Skeletal muscle cell (primary cell): Measurements from ENCODE around the gene HIKESHI.
"Not testable (repeated sequence)": the region's sequence is repeated elsewhere in the genome, so short reads cannot be mapped to it uniquely, and the experiment has no call there.

Experiments
- DNase-seq: peaks from one replicate; pipeline ENCODE4 v3.0.0-alpha.2; 2010; ENCODE audit warnings: low read depth
- H3K4me3 ChIP-seq: 2 replicates; pipeline ENCODE4 v1.5.1; 2011; ENCODE audit warnings: low read depth, mild to moderate bottlenecking, control low read depth, low read length, moderate library complexity

The HIKESHI gene

DNA sequence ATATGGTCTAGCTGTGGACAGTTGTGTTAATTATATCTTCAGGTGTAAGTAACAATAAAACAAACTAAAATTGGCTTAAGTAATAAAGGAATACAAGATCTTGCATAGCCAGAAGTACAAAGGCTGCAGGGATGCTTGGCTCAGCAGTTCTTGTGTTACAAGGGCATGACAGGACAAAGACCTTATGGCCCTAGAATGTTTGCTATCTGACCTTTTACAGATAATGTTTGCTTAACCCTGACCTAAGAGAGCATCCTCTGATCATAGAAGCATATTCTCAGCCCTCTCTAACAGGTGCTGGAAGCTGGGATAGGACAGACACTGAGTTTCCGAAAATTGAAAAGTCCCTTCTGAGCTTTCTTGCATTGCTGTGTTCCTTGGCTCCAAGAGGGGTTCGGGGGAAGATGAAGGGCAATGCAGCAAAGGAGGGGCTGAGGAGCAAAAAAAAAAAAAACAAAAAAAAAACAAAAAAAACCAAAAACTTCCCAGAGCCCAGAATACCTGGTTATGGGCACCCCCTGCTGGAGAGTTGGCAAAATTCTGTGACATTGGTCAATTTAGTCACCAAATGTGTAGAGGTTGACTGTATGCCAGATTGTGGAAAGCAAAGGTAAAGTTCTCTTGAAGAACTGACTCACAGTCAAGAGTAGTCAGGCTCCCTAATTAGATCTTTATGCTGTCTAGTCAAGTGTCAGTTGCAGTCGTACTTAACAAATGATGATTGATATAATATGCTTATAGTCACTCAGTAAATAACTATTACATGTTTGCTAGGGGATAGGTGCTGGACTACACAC is 10.4 kb upstream of the HIKESHI start:
- no peak overlapping the region for H3K4me3 ChIP-seq
- DNase-seq: no peak

DNA sequence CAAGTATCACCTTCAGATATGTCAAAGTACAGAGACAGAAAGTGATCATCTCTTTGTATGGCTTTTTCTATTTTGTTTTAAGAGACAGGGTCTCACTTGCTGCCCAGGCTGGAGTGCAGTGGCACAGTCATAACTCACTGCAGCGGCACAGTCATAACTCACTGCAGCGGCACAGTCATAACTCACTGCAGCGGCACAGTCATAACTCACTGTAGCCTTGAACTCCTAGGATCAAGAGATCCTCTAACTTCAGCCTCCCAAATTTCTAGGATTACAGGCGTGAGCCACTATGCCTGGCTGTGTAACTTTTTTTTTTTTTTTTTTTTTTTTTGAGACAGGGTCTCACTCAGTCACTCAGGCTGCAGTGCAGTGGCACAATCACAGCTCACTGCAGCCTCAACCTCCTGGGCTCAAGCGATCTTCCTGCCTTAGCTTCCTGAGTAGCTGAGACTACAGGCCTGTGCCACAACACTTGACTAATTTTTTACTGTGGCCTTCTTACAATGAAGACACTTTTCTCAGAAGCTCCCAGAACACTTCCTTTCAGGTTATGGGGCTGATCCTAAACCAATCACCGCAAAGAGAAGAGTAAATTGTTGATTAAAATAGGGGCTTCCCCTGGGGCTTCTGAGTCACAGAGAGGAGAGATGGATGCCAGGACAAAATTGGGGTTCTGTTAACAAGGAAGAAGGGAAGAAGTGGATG is 9.0 kb upstream of the HIKESHI start:
- H3K4me3 ChIP-seq: no peak overlapping the region
- DNase-seq: no peak

DNA sequence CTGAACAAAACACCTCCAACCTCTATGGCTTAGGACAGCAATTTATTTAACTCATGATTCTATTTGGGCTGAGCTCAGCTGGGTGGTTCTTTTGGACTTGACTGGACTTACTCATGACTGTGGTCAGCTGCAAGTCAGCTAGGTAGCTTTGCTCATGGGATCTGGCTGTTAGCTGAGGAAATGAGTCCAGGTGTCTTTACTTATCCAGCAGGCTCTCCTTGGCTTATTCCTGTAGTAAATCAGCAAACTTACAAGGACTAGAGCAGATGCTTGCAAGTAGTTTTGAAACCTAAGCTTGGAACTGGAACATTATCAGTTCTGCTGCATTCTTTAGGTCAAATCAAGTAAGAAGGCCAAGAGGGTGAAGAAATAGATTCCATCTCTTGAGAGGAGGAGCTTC is 8.0 kb upstream of the HIKESHI start:
- no peak for DNase-seq

DNA sequence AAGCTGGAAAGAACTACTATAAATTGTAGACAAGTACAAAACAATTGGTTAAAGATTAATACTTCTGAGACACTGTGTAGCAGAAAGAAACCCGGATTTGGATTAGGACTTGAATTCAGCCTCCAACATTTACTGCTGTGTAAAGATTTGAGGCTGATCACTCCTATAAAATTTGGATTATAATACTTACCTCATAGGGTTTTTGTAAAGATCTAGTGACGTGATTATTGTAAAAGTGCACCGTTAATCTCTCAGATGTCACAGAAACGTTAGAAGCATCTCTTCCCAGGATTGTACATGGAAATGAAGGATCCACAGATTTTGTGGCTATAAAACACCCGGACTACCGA is 323 bp upstream of the HIKESHI start:
- peak overlapping the region; percentile 91 for H3K4me3 ChIP-seq
- no peak for DNase-seq

More for the DNA sequence above, 8.0 kb upstream of the HIKESHI start:
- no peak overlapping the region for H3K4me3 ChIP-seq

- DNase-seq: no peak
- H3K4me3 ChIP-seq: peak overlapping the region; percentile 91
These were observed 1.2 kb downstream of the HIKESHI start for GRCh38 chr11:86303257-86303656.

- not testable (repeated sequence) for H3K4me3 ChIP-seq, DNase-seq
These were observed 6.7 kb downstream of the HIKESHI start for GRCh38 chr11:86308710-86309109.

GRCh38 chr11:86313793-86314192 is 11.8 kb downstream of the HIKESHI start:
- DNase-seq: no peak
- H3K4me3 ChIP-seq: no peak overlapping the region

GRCh38 chr11:86314636-86315035 is 12.6 kb downstream of the HIKESHI start:
- DNase-seq: no peak
- H3K4me3 ChIP-seq: no peak overlapping the region

GRCh38 chr11:86335131-86335767 is 33.2 kb downstream of the HIKESHI start:
- no peak overlapping the region for H3K4me3 ChIP-seq
- no peak for DNase-seq

GRCh38 chr11:86337227-86337626 is 35.2 kb downstream of the HIKESHI start:
- no peak overlapping the region for H3K4me3 ChIP-seq

GRCh38 chr11:86341382-86341781 is 39.3 kb downstream of the HIKESHI start:
- DNase-seq: no peak
- H3K4me3 ChIP-seq: no peak overlapping the region

More at GRCh38 chr11:86337227-86337626, 35.2 kb downstream of the HIKESHI start:
- no peak for DNase-seq

GRCh38 chr11:86346513-86346912 is 44.5 kb downstream of the HIKESHI start:
- H3K4me3 ChIP-seq: no peak overlapping the region
- no peak for DNase-seq

- H3K4me3 ChIP-seq: no peak overlapping the region
- no peak for DNase-seq
These were observed 53.2 kb downstream of the HIKESHI start for GRCh38 chr11:86355256-86355655.

GRCh38 chr11:86357412-86357811 is 55.4 kb downstream of the HIKESHI start:
- H3K4me3 ChIP-seq, DNase-seq: not testable (repeated sequence)

GRCh38 chr11:86358720-86359119 is 56.7 kb downstream of the HIKESHI start:
- DNase-seq: no peak
- H3K4me3 ChIP-seq: no peak overlapping the region

GRCh38 chr11:86360775-86361395 is 58.8 kb downstream of the HIKESHI start:
- H3K4me3 ChIP-seq: no peak overlapping the region
- peak; percentile 24 for DNase-seq

- no peak for DNase-seq
- H3K4me3 ChIP-seq: no peak overlapping the region
These were observed 61.4 kb downstream of the HIKESHI start for GRCh38 chr11:86363424-86363823.

GRCh38 chr11:86365546-86365945 is 63.5 kb downstream of the HIKESHI start:
- no peak overlapping the region for H3K4me3 ChIP-seq
- no peak for DNase-seq

DNA sequence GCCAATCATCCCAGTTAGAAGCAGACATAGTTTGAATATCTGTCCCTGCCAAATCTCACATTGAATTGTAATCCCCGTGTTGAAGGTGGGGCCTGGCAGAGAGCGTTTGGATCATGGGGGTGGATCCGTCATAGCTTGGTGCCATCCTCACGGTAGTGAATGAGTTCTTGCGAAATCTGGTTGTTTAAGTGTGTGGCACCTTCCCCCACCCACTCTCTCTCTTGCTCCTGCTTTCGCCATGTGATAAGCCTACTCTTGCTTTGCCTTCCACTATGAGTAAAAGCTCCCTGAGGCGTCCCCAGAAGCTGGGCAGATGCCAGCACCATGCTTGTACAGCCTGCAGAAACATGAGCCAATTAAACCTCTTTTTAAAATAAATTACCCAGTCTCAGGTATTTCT is 67.6 kb downstream of the HIKESHI start:
- no peak for DNase-seq
- no peak overlapping the region for H3K4me3 ChIP-seq

DNA sequence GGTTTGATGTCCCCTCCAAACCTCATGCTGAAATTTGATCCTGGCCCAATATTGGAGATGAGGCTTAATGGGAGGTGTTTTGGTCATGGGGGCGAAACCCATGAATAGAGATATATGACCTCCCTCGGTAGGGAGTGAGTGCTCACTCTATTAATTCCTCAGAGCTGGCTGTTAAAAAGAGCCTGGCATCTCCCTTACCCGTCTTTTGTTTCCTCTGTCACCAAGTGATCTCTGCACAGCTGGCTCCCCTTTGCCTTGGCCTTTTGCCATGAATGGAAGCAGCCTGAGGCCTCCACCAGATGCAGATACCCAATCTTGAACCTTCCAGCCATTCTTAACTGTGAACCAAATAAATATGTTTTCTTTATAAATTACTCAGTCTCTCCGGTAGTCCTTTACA is 68.1 kb downstream of the HIKESHI start:
- no peak for DNase-seq

More for the DNA sequence above, 68.1 kb downstream of the HIKESHI start:
- no peak overlapping the region for H3K4me3 ChIP-seq
